Activated naive CD4-positive, alpha-beta T cell treated with anti-CD3 and anti-CD28 coated beads for 36 hours (primary cell): Measurements from ENCODE around the gene TPI1. TPM values are rescaled to one million over a fixed set of nuclear protein-coding genes. Genes with fewer than 3 reads are reported as not detected.
"Not testable (repeated sequence)": the region's sequence is repeated elsewhere in the genome, so short reads cannot be mapped to it uniquely, and the experiment has no call there.

ENCODE experiments used
- CTCF ChIA-PET: fragments of 350-600 bp; sonication (Branson Sonifier 250); formaldehyde crosslinking; loops from one replicate; lab custom pipeline; 2021; ENCODE audit warnings: antibody characterized with exemption; lab: Charles Lee
- DNase-seq: peaks from one replicate; pipeline ENCODE4 v3.0.0-alpha.2; 2020
- H3K27ac Mint-ChIP-seq: one replicate; pipeline ENCODE4 v1.8.0; 2021; ENCODE audit warnings: mild to moderate bottlenecking, mixed read lengths
- H3K27me3 Mint-ChIP-seq: one replicate; pipeline ENCODE4 v1.8.0; 2021; ENCODE audit warnings: low read depth, mixed read lengths
- H3K36me3 Mint-ChIP-seq: one replicate; pipeline ENCODE4 v1.8.0; 2021; ENCODE audit warnings: low read depth, mixed read lengths
- H3K4me1 Mint-ChIP-seq: one replicate; pipeline ENCODE4 v1.8.0; 2021; ENCODE audit warnings: low read depth, mixed read lengths
- H3K4me3 Mint-ChIP-seq: one replicate; pipeline ENCODE4 v1.8.0; 2021; ENCODE audit warnings: mild to moderate bottlenecking, moderate library complexity, mixed read lengths
- H3K9me3 Mint-ChIP-seq: one replicate; pipeline ENCODE4 v1.8.0; 2021; ENCODE audit warnings: mixed read lengths
- intact Hi-C: fragments of 100-400 bp; cut with micrococcal nuclease; formaldehyde crosslinking; loops from one replicate; pipeline ENCODE4 v1.15.1; 2023
- total RNA-seq, 2 experiments: library from RNA; stranded (reverse); gene quantifications; one replicate each; pipeline ENCODE4 v1.2.3, GENCODE V29; 2021

TPI1 gene
- total RNA-seq, 2 experiments from 2014 or later: 1,222 to 1,282 TPM

DNA sequence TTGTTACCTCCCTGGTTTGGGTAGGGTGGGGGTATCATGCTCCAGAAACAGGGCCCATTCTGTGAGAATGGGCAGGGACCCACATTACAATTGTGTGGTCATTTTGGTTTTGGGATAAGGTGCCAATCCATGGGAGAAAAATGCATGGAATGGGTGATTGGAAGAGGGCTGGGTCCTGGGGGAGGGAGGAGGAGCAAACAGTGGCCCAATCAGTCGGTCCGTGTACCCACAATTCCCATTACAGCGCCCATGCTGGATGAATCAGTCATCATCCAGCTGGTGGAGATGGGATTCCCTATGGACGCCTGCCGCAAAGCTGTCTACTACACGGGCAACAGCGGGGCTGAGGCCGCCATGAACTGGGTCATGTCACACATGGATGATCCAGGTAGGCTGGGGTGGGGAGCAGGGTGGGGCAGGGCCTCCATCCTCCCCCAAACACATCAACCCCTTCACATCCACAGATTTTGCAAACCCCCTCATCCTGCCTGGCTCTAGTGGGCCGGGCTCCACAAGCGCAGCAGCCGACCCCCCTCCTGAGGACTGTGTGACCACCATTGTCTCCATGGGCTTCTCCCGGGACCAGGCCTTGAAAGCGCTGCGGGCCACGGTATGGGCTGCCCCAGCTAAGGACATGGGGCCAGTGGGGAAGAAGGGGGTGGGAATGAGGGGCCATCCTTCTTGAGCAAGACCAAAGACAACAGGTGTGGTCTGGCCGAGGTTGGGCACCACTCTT lies 3.6 kb upstream of the TPI1 start:
- Mint-ChIP-seq H3K27ac (no peak overlapping the region), H3K4me1 (peaks cover 15% of the 10 kb centered on the region), H3K9me3 (no peaks in the 10 kb centered on the region), H3K27me3 (no peaks in the 10 kb centered on the region), H3K36me3 (peaks cover 43% of the 10 kb centered on the region), H3K4me3 (no peak overlapping the region)
- no peak for DNase-seq
- CTCF ChIA-PET: interaction anchor here (1.3 to 3.4 kb wide), 2 partner anchors 10 to 12 kb away, joined by 6 to 18 read pairs; partner anchors contain the start of genes CDCA3 and USP5
- intact Hi-C loops: no loop called here

DNA sequence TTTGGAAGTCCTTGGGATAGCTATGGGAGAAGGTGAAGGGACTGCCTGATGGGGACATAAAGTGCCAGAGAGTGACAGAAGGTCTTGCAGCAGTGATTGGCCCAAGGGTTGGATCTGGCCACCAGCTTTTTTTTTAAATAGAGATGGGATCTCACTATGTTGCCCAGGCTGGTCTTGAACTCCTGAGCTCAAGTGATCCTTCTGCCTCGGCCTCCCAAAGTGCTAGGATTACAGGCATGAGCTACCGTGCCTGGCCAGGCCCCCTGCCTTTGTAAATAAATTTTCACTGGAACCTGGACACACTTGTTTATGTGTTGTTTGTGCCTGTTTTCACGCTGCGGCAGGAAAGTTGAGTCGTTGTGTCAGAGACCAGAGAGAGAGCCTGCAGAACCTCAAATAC lies 2.0 kb upstream of the TPI1 start:
- H3K27ac Mint-ChIP-seq: peak overlapping the region; percentile 10
- DNase-seq, H3K9me3 Mint-ChIP-seq, intact Hi-C loops, H3K4me3 Mint-ChIP-seq, H3K27me3 Mint-ChIP-seq: not testable (repeated sequence)
- peaks cover 53% of the 10 kb centered on the region for H3K36me3 Mint-ChIP-seq
- peaks cover 30% of the 10 kb centered on the region for H3K4me1 Mint-ChIP-seq
- CTCF ChIA-PET: interaction anchor here (0.7 to 3.4 kb wide), 3 partner anchors 13 to 112 kb away, joined by 3 to 18 read pairs (median 3); partner anchors contain the start of genes CDCA3, MLF2 and USP5

DNA sequence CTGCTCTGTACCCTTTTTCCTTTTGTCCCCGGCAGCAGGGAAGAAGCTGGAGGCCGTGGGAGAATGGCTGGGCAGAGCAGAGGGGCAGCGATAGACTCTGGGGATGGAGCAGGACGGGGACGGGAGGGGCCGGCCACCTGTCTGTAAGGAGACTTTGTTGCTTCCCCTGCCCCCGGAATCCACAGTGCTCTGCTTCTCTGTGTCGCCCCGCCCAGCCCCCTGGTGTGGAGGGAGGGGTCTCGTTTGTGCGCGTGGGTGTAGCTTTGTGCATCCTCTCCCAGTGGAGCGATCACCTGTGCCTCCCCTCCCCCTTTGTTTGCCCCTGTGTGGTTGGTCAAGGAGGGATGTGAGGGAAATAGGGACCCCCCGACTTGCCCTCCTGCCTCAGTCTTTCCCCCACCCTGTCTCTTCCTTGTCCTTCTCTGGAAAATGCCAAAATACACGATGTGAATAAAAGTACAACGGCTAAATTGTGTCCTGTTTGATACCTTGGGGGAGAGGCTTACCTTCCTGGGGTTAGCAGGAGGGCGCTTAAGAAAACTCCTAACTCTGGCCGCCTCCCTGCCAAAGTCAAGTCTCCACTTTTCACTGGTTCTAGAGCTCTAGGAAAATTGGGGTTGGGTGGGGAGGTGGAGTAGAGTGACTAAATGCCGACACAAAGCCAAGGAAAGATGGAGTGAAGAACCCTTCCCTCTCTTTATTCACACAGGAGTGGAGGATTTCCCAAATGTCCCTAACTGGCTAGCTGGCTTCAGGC lies 990 bp upstream of the TPI1 start:
- Mint-ChIP-seq H3K4me1 (peaks cover 41% of the 10 kb centered on the region), H3K9me3 (no peaks in the 10 kb centered on the region), H3K27ac (no peak overlapping the region), H3K36me3 (peaks cover 47% of the 10 kb centered on the region), H3K27me3 (no peaks in the 10 kb centered on the region), H3K4me3 (peak overlapping the region; percentile 98)
- CTCF ChIA-PET: interaction anchor here (0.9 to 3.4 kb wide), 2 partner anchors 14 to 74 kb away, joined by 3 to 18 read pairs; partner anchors contain the start of genes CDCA3 and USP5
- intact Hi-C loops: no loop called here
- no peak for DNase-seq

DNA sequence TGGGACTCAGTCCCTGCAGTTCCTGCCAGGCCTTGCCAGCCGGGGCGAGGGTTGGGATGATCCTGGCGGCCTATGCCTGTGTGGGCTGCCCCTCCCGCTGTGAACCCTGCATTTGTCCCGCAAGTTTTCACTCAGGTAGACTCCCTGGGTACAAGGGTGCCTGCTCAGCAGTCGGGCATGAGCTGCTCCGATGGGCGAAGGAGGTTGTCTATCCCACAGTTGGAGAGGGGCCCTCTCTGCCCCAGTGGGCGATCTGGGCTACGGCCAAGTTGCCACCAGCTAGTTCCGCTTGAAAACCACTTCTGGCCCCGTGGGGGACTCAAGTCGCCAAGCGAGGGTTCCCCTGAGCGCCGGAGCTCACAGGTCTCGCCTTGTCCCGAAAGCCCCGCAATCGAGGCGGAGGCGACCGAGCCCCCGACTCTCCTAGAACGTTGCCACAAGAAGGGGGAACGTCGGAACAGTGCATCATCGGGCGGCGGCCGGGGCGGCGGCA lies 365 bp upstream of the TPI1 start:
- DNase-seq: no peak
- CTCF ChIA-PET: interaction anchor here (0.9 to 3.4 kb wide), 3 partner anchors 15 to 75 kb away, joined by 3 to 18 read pairs (median 6); partner anchors contain the start of genes CDCA3 and USP5
- Mint-ChIP-seq H3K4me3 (peak overlapping the region; percentile 98), H3K36me3 (peaks cover 50% of the 10 kb centered on the region), H3K9me3 (no peaks in the 10 kb centered on the region), H3K4me1 (peaks cover 47% of the 10 kb centered on the region), H3K27me3 (no peaks in the 10 kb centered on the region), H3K27ac (peak overlapping the region; percentile 94)
- intact Hi-C loops: loop anchor here (1.0 kb wide), 1 partner anchor 114 kb away; the partner anchor contains the start of gene MLF2

DNA sequence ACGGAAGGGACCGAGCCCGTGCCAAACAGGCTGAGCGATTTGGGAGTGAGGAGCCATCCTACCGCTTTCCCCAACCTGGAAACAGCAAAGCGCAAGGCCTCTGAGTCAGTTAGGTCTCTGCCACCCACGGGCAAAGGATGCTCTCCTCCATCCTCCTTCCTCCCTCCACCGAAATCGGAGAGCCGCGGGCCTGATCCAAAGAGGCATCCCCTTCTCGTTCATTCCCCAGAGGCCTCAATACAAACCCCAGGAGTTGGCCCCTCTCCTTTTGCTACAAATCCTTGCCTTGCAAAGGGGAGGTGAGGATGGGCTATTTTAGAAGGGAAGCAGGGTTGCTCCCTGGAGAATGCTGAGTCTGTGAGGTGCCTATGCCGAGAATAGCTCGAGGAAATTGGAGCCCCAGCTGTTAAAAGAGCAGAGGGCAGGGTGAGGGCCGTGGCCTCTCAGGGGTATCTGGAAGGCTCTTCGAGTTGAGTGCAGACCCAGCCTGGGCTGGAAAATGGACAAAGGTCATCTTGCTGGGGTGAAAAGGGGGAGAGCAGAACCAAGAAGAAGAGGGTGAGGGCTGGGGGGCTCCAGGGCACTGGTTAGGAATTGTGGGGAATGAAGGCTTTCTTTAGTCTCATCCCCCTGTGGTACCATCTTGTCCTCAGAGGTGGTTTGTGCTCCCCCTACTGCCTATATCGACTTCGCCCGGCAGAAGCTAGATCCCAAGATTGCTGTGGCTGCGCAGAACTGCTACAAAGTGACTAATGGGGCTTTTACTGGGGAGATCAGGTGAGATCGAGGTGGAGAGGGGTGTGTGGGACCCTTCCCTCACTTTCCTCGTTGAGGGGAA lies 1.1 kb downstream of the TPI1 start:
- CTCF ChIA-PET: interaction anchor here (0.9 to 1.8 kb wide), 11 partner anchors 13 to 114 kb away, joined by 3 to 19 read pairs (median 4); partner anchors contain the start of genes CDCA3 and USP5
- Mint-ChIP-seq H3K9me3 (no peaks in the 10 kb centered on the region), H3K27ac (peak overlapping the region; percentile 92), H3K4me3 (peak overlapping the region; percentile 98), H3K4me1 (peaks cover 52% of the 10 kb centered on the region), H3K36me3 (peaks cover 49% of the 10 kb centered on the region), H3K27me3 (no peaks in the 10 kb centered on the region)
- no peak for DNase-seq
- intact Hi-C loops: loop anchor here (1.0 to 2.0 kb wide), 4 partner anchors 23 to 241 kb away; partner anchors contain the start of genes C1R and C1RL

DNA sequence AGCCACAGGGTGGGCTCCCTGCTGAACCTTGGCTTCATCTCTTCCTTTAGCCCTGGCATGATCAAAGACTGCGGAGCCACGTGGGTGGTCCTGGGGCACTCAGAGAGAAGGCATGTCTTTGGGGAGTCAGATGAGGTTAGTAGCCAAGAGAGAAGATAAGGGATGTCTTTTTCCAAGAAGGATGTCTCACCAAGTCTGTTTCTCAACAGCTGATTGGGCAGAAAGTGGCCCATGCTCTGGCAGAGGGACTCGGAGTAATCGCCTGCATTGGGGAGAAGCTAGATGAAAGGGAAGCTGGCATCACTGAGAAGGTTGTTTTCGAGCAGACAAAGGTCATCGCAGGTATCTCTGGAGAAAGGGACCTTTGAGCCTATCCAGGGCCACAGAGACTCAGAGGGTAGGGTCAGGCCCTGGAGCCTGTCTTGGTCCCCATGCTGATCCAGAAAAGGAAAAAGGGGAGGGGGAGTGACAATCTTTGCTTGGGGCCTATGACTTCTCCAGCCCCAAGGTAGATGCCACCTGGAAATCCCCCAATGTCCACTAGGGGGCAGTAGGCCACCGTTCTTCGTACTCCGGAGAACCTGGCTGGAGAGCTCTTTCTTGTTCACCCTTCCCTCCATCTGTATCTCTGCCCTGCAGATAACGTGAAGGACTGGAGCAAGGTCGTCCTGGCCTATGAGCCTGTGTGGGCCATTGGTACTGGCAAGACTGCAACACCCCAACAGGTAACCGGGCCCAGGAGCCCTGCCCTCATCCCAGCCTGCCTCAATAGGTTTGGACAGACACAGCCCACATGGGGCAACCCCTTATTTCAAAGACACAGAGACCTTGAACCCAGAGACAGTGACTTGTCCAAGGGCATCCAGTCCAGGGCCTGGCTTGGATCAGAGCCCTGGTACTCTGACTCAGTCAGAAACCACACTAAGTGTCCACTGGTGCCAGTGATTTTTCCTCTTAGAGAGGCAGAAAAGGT lies 2.0 kb downstream of the TPI1 start:
- no peaks in the 10 kb centered on the region for H3K27me3 Mint-ChIP-seq
- peaks cover 56% of the 10 kb centered on the region for H3K4me1 Mint-ChIP-seq
- no peaks in the 10 kb centered on the region for H3K9me3 Mint-ChIP-seq
- CTCF ChIA-PET: interaction anchor here (0.5 to 1.8 kb wide), 17 partner anchors 10 to 269 kb away, joined by 3 to 19 read pairs (median 3); partner anchors contain the start of genes CDCA3 and USP5
- peaks cover 43% of the 10 kb centered on the region for H3K36me3 Mint-ChIP-seq
- peak overlapping the region; percentile 98 for H3K4me3 Mint-ChIP-seq
- peak overlapping the region; percentile 92 for H3K27ac Mint-ChIP-seq
- intact Hi-C loops: loop anchor here (1.0 to 5.0 kb wide), 6 partner anchors 22 to 1158 kb away; partner anchors contain the start of genes C1R, C1RL and PTPN6
- peak; percentile 93 for DNase-seq

DNA sequence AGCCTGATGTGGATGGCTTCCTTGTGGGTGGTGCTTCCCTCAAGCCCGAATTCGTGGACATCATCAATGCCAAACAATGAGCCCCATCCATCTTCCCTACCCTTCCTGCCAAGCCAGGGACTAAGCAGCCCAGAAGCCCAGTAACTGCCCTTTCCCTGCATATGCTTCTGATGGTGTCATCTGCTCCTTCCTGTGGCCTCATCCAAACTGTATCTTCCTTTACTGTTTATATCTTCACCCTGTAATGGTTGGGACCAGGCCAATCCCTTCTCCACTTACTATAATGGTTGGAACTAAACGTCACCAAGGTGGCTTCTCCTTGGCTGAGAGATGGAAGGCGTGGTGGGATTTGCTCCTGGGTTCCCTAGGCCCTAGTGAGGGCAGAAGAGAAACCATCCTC lies 3.0 kb downstream of the TPI1 start:
- CTCF ChIA-PET: interaction anchor here (1.3 to 1.5 kb wide), 3 partner anchors 11 to 62 kb away, joined by 3 to 7 read pairs (median 4); no protein-coding TSS in a partner anchor
- H3K4me1 Mint-ChIP-seq: peaks cover 56% of the 10 kb centered on the region
- intact Hi-C loops: loop anchor here (5.0 kb wide), 2 partner anchors 82 to 1157 kb away; partner anchors contain the start of gene PTPN6
- not testable (repeated sequence) for H3K9me3 Mint-ChIP-seq, H3K4me3 Mint-ChIP-seq, H3K27me3 Mint-ChIP-seq, DNase-seq
- H3K27ac Mint-ChIP-seq: peak overlapping the region; percentile 92
- peaks cover 41% of the 10 kb centered on the region for H3K36me3 Mint-ChIP-seq

DNA sequence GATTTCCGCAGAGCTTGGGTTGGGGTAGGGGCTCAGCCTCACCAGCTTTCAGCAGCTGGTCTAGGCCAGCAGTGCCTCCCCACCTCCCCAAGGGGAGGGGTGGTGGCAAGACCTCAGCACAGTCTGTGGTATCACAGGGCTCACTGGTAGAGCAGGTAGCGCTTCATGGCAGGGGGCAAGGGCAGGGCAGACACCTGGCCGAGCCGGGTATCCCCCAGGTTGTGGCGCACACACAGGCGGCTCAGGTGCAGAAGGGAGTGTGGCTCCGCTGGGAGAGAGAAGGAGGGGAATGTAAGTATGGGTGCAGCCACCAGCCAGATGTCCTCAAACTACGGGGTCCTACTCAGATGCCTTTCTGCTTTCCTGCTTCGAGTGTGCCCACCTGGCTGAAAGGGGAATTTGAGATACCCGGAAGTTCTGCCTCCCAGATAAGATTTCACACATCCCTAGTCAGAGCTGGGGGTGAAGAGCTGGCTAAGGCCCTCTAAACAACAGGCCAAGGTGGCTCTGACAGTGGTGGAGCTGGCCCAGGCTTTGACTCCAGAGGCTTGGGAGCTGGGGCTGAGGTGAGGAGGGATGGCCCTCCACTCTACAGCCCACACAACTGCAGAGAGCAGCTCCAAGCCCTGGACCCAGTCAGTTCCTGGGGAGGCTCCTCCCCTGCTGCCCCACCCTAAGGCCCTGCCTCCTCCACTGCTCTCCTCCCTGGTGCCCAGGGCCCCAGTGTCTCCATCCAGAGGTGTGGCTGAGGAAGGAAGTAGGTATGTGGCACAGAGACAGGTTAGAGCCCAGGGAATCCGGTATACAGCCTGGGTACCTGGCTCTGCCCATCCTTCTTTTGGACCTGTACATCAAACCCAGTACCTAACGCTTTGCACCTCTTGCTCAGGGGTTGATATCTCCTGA lies 4.0 kb downstream of the TPI1 start:
- intact Hi-C loops: loop anchor here (5.0 kb wide), 2 partner anchors 81 to 1156 kb away; partner anchors contain the start of gene PTPN6
- Mint-ChIP-seq H3K4me3 (peak overlapping the region; percentile 88), H3K4me1 (peaks cover 56% of the 10 kb centered on the region), H3K27me3 (no peaks in the 10 kb centered on the region), H3K27ac (peak overlapping the region; percentile 81), H3K36me3 (peaks cover 40% of the 10 kb centered on the region), H3K9me3 (no peaks in the 10 kb centered on the region)
- DNase-seq: peak; percentile 51
- CTCF ChIA-PET: interaction anchor here (0.6 to 3.8 kb wide), 15 partner anchors 11 to 420 kb away, joined by 3 to 33 read pairs (median 7); partner anchors contain the start of genes C12orf57, CDCA3, RNU7-1 and USP5

DNA sequence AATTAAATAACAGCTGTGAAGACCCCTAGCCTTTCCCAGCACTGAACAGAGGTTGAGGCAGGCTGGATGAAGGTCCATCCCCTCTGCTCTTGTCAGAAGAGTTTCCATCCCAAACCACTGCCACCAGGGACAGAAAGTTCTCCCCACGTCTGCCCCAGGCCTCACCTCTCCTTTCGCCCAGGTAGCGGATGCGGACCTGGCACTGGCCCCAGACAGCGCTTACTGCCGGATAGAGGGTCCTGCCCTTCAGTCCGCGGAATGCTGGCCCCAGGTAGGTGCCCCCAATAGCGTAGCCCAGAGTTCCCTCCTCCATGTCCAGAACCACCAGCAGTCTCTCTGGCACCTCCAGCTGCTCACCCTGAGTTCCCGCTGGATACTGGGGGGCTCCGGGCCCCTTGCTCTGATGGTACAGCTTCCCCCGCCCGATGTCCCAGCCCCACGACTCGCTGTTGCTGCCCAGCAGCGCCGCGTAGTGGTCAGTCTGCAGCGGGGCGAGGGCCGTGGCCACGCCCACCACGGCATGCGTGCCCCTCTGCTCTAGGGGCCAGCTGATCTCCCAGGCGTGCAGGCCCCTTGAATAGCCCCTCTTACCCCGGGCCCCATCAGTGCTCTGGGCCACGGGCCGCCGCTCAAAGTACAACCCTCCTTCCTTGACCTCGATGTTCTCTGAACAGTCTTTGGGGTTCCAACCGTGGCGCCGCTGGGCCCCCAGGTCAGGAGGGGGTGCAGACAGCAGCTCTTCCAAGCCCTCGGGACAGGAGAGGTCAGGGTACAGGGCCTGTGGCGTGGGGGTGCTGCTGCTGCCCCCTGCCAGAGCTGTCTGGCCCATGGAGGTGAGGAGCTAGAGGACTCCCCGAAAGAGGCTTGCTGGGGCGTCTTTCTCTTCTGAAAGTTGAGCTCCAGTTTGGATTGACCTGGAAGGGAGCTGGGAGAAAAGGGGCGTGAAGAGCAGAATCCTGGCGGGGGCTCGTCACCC lies 5.0 kb downstream of the TPI1 start:
- H3K4me1 Mint-ChIP-seq: peaks cover 47% of the 10 kb centered on the region
- peak overlapping the region; percentile 88 for H3K4me3 Mint-ChIP-seq
- CTCF ChIA-PET: interaction anchor here (0.6 to 3.8 kb wide), 34 partner anchors 10 to 508 kb away, joined by 3 to 33 read pairs (median 4); partner anchors contain the start of genes C12orf57, CDCA3, COPS7A and ENO2
- H3K27ac Mint-ChIP-seq: peak overlapping the region; percentile 81
- no peaks in the 10 kb centered on the region for H3K9me3 Mint-ChIP-seq
- H3K36me3 Mint-ChIP-seq: peaks cover 44% of the 10 kb centered on the region
- peak; percentile 86 for DNase-seq
- intact Hi-C loops: loop anchor here (1.0 to 5.0 kb wide), 13 partner anchors 19 to 1155 kb away; partner anchors contain the start of genes EMG1, ENO2, LPCAT3 and LRRC23
- no peaks in the 10 kb centered on the region for H3K27me3 Mint-ChIP-seq
